HG03060 (cell line): ENCODE results near the gene DCPS.
"Not testable (repeated sequence)": the region's sequence is repeated elsewhere in the genome, so short reads cannot be mapped to it uniquely, and the experiment has no call there.

Experiments
- ATAC-seq: cut with Tn5 transposase; IDR thresholded peaks from one replicate; pipeline ENCODE4 v1.9.1; 2021; ENCODE audit warnings: low read depth, moderate number of reproducible peaks; ENCODE audit not compliant: unreplicated experiment

The DCPS gene

GRCh38 chr11:126375726-126376125, 71.9 kb downstream of the DCPS start:
- ATAC-seq, result no peak

GRCh38 chr11:126378763-126379162, 74.9 kb downstream of the DCPS start:
- ATAC-seq, result no peak

DNA sequence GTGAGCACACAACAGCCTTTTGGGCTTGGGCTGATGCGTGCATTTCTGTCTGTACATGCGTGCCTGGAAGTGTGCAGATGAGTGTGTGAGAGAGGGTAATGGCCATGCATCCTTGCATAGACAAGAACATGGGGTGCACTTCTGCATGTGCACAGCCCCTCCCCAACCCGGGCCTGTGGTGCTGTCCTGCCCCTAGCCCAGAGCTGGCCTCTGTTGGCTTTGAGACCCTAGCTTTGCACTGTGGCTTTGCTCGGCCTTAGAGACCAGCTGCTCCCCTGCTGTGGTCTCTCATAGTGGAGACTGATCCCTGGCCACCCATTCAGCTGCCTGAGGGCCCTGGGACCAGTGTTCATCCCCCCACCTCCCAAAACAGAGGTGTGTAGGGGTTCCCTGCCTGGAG, 77.0 kb downstream of the DCPS start:
- ATAC-seq, result no peak

GRCh38 chr11:126381960-126382359, 78.1 kb downstream of the DCPS start:
- not testable (repeated sequence) for ATAC-seq

- not testable (repeated sequence) for ATAC-seq
Observed at GRCh38 chr11:126382641-126383040, 78.8 kb downstream of the DCPS start.

DNA sequence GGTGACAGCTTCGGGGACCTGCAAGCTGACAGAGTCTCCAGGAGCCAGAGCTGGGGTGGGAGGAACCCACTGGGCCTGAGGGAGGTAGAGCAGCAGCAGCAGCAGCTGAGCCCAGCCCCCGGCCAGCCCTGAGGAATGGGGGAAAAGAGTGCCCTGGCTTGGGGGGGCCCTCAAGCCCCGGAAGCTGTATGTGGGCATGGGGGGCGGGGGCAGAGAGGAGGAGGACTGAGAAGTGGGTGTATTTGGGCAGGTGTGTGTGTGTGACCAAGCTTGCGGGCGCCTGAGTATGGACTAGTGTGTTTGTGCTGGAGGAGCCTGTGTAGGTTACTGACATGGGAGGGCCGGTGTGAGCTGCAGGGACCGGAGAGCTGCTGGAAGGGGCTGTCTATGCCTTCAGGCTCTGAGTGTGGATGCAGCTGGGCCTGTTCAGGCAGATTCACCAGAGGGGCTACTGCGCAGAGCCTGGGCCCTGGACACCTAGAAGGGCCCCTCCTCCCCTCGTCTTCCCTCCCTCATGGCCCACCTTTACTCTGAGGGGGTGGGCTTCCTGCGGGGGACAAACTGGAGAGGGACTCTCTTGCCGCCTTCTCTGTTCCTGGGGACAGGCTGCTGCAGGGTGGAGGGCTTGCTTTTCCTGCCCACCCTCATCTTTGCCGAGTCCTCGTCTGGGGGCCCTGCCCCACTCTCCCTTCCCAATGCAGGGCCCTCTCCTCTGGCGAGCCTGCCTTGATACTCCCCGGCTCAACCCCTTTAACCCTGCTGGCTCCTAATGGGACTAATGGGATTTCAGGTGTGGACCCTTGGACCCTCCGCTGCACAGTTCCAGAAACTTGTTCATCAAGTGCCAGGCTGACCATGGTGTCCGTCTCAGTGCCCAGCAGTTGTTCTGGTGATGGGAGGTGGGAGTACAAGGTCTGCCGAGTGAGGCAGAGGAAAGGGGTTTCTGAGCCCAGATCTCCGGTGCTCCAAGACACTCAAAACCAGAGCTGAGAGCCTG, 79.8 kb downstream of the DCPS start:
- no peak for ATAC-seq

DNA sequence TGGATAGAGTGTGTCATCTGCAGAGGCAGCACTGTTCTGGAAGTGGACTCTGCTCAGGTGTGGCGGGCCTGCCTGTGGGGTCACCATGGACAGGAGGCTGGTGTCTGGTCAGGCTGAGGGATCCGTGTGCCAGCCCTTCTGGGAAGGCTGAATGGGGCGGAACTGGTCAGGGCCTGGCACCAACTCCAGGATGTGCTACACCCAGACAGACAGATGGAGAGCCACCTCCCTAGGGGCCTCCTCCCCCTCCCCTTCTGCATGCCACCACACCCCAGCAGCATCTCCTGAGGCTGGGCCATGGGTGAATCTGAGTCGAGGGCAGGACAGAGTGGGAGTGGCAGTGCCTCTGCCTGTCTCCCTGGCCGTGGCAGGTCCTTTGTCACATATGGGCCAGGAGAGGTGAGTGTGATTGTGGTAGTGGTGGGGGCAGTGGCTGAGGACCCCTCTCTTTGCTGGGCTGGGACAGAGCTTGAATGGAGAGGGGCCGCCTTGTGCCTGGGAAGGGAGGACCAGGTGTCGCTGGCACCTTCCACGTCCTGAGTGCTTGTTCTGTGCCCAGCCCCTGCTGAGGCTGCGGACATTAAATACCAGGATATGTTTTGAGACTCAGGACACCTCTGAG, 80.7 kb downstream of the DCPS start:
- ATAC-seq, result no peak

GRCh38 chr11:126385991-126386728, 82.3 kb downstream of the DCPS start:
- ATAC-seq, result no peak

- ATAC-seq, result not testable (repeated sequence)
Observed at GRCh38 chr11:126386729-126387071, 82.8 kb downstream of the DCPS start.

GRCh38 chr11:126387857-126388256, 84.0 kb downstream of the DCPS start:
- ATAC-seq, result no peak

GRCh38 chr11:126390272-126390867, 86.5 kb downstream of the DCPS start:
- ATAC-seq, result no peak

GRCh38 chr11:126391286-126391954, 87.6 kb downstream of the DCPS start:
- ATAC-seq, result no peak

DNA sequence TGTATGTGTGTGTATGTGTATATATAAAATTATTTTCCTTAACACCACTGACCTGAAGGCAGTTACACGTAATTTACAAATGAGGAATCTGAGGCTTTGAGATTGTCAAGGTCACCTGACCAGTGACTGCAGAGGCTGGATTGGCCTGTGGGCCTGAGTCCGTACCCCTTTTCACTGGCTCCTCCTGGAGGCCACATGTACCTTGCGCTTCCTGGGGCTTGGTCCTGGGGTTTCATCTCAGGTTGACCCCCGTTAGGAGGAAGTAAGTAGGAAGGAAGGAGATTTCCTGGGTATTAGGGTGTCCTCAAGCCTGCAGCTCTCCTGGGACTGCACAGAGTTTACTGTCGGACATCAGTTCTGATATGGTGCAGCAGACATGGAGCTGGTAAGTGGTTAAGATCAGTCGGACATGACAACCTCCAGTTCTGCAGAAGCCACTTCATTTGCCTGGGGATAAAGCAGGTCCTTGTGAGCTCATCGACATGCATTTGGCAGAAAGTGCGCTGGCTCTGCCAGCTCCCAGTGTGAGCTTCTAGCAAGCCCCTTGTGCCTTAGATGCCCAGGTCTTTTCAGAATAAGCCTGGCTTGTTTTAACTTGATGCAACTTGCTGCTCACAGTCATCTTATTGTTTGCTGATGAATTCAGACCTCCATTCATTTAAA, 88.2 kb downstream of the DCPS start:
- ATAC-seq, result peak; percentile 69

- no peak for ATAC-seq
Observed at GRCh38 chr11:126392633-126393013, 88.8 kb downstream of the DCPS start.

- ATAC-seq, result no peak
Observed at GRCh38 chr11:126393143-126393542, 89.3 kb downstream of the DCPS start.

DNA sequence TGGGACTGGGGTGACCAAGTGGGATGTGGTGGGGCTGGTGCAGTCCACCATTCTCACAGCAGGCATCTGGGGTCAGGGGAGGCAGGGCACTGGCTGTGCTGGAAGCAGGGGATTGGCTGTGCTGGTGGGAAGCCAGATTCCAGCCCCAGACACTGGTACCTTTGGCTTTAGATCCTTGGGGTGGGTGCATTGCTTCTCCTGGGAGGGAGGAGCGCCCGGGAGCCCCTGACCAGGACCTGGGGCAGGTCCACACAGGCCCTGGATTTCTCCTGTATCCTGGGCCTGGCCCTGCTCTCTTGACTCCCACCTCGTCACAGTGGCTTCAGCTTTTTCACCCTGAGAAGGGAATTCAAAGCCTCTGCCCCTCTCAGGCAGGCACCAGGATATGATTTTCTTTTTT, 90.2 kb downstream of the DCPS start:
- no peak for ATAC-seq

DNA sequence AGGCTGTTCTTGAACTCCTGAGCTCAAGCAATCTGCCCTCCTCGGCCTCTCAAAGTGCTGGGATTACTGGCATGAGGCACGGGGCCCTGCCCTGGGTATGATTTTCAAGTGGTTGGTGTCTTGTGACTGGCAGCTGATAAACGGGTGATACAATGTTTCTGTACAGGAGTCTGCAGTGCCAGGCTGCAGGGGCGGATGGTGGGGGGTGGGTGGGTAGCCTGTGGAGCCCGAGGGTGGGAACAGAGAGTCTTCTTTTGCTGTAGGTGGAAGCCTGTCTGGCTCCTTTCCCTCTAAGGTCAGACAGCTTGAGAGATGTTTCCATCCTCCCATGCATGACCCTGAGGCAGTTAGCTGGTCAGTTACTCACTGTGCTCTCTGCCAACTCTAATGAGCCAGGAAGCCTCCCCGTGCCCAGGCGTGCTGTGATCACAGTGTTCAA, 90.8 kb downstream of the DCPS start:
- not testable (repeated sequence) for ATAC-seq
